Hepatocyte (in vitro differentiated cells): Measurements from ENCODE around the gene RASA3.

Experiments used
- EZH2 ChIP-seq: fragments of 200-600 bp; sonication (generic); IDR thresholded peaks from 2 replicates; pipeline ENCODE4 v1.6.1; 2016; ENCODE audit warnings: antibody characterized with exemption, mild to moderate bottlenecking, borderline replicate concordance
- EZH2phosphoT487 ChIP-seq: fragments of 200-600 bp; sonication (generic); IDR thresholded peaks from one replicate; pipeline ENCODE4 v1.6.1; 2018; ENCODE audit warnings: antibody characterized with exemption, mild to moderate bottlenecking, low read depth, moderate library complexity; ENCODE audit not compliant: unreplicated experiment, severe bottlenecking
- TF ChIP-seq, protein P1 (sequence below): fragments of 200-600 bp; sonication (generic); IDR thresholded peaks from 2 replicates; pipeline ENCODE4 v1.5.1; 2016; ENCODE audit warnings: antibody characterized with exemption, mild to moderate bottlenecking; ENCODE audit not compliant: poor library complexity

- TF ChIP-seq, protein P1, sequence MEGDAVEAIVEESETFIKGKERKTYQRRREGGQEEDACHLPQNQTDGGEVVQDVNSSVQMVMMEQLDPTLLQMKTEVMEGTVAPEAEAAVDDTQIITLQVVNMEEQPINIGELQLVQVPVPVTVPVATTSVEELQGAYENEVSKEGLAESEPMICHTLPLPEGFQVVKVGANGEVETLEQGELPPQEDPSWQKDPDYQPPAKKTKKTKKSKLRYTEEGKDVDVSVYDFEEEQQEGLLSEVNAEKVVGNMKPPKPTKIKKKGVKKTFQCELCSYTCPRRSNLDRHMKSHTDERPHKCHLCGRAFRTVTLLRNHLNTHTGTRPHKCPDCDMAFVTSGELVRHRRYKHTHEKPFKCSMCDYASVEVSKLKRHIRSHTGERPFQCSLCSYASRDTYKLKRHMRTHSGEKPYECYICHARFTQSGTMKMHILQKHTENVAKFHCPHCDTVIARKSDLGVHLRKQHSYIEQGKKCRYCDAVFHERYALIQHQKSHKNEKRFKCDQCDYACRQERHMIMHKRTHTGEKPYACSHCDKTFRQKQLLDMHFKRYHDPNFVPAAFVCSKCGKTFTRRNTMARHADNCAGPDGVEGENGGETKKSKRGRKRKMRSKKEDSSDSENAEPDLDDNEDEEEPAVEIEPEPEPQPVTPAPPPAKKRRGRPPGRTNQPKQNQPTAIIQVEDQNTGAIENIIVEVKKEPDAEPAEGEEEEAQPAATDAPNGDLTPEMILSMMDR = no peak
- TF ChIP-seq EZH2 (no peak), EZH2phosphoT487 (no peak)
Observed at GRCh38 chr13:114123448-114123847, 9.0 kb downstream of the RASA3 start.
